Natural killer cell (primary cell): ENCODE results near the gene TBCD. TPM values are rescaled to one million over a fixed set of nuclear protein-coding genes. Genes with fewer than 3 reads are reported as not detected.

Experiments
- ATAC-seq, 3 donors: fragments of 150-1000 bp in 2 of 3; fragments of 200-7000 bp in 1 of 3; cut with Tn5 transposase; 1 replicate in 1 of 3; 2 replicates in 2 of 3; pipeline ENCODE4 v1.10.0; 2021; ENCODE audit warnings: mild to moderate bottlenecking in 2 of 3, moderate library complexity in 2 of 3
- DNase-seq, 2 donors: peaks; one replicate each; pipeline versions ENCODE4 v3.0.0 to v3.0.0-alpha.2; 2013 to 2021; ENCODE audit warnings: mixed read lengths in 1 of 2
- H3K27ac ChIP-seq: one replicate; pipeline ENCODE4 v1.5.1; 2013; ENCODE audit warnings: mild to moderate bottlenecking, low read length
- H3K27me3 ChIP-seq: one replicate; pipeline ENCODE4 v1.6.1; 2013; ENCODE audit warnings: low read length; ENCODE audit not compliant: control insufficient read depth, insufficient read depth
- H3K36me3 ChIP-seq: one replicate; pipeline ENCODE4 v1.6.1; 2013; ENCODE audit warnings: low read length; ENCODE audit not compliant: control insufficient read depth, insufficient read depth
- H3K4me1 ChIP-seq: one replicate; pipeline ENCODE4 v1.6.1; 2013; ENCODE audit warnings: low read length; ENCODE audit not compliant: control insufficient read depth, insufficient read depth
- H3K4me3 ChIP-seq: one replicate; pipeline ENCODE4 v1.5.1; 2013; ENCODE audit warnings: low read length
- H3K9me3 ChIP-seq: one replicate; pipeline ENCODE4 v1.6.1; 2013; ENCODE audit warnings: low read length; ENCODE audit not compliant: control insufficient read depth, insufficient read depth
- H3K27ac Mint-ChIP-seq, 2 donors: one replicate each; pipeline ENCODE4 v1.8.0; 2022; ENCODE audit warnings: mild to moderate bottlenecking in 2 of 2, mixed read lengths in 2 of 2, moderate library complexity in 1 of 2
- H3K27me3 Mint-ChIP-seq, 2 donors: one replicate each; pipeline ENCODE4 v1.8.0; 2022; ENCODE audit warnings: low read depth in 2 of 2, mixed read lengths in 2 of 2
- H3K36me3 Mint-ChIP-seq: one replicate; pipeline ENCODE4 v1.8.0; 2022; ENCODE audit warnings: mixed read lengths
- H3K4me1 Mint-ChIP-seq, 2 donors: one replicate each; pipeline ENCODE4 v1.8.0; 2022; ENCODE audit warnings: mixed read lengths in 2 of 2
- H3K4me3 Mint-ChIP-seq: one replicate; pipeline ENCODE4 v1.8.0; 2022; ENCODE audit warnings: mild to moderate bottlenecking, moderate library complexity, mixed read lengths
- H3K9me3 Mint-ChIP-seq, 2 donors: one replicate each; pipeline ENCODE4 v1.8.0; 2022; ENCODE audit warnings: mixed read lengths in 2 of 2
- CTCF ChIP-seq: fragments of 200-600 bp; IDR thresholded peaks from one replicate; pipeline ENCODE4 v1.8.0; 2022; ENCODE audit warnings: antibody characterized with exemption
- WGBS: methylation state at CpG from one replicate; pipeline ENCODE4 v1.1.7; 2013; ENCODE audit warnings: missing lambda C conversion rate; ENCODE audit not compliant: insufficient coverage; 5-methylcytosine and 5-hydroxymethylcytosine counted together
- intact Hi-C: fragments of 100-400 bp; cut with micrococcal nuclease; formaldehyde crosslinking; loops from one replicate; pipeline ENCODE4 v1.14.2; 2022
- total RNA-seq, 4 donors: library from RNA; stranded (reverse); fragments of 120-200 nt in 1 of 4; gene quantifications; one replicate each; pipeline versions ENCODE4 v1.2.3 to v1.2.4, GENCODE V29; 2013 to 2022

The TBCD gene
- total RNA-seq, 3 donors from 2014 or later (not counting 1 experiment from before 2014, with no cell fraction given): 92.0 to 149 (median 132) TPM

DNA sequence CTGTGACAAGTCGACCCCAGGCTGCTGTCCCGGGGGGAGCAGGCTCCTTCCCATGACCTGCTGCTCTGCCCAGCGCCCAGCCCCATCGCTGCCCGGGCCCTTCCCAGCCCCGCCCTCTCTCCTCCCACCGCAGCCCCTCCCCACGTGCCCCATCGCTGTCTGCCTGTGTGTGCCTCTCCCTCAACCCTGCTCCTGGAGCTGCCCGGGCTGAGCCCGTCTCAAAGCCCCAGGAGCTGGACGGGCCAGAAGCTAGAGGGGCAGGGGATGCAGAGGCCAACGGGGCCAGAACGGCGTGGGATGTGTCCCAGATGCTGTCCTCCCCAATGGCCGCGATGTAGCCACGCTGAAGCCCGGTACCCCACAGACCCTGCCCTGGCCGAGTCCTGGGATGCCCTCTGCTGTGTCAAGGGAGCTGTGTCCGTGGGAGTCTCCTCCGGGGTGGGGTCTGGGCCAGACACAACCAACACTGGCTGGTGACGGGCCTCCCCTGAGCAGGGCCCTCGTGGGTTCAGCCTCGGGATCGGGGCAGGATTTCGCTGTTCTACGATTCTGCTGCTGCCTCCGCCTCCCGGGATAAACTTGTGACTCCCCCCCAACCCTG is 206.2 kb downstream of the TBCD start:
- no peak for TF ChIP-seq CTCF
- Mint-ChIP-seq H3K4me1 (peaks cover under 1 to 1% of the 10 kb centered on the region in 2 donors), H3K4me3 (no peak overlapping the region), H3K36me3 (peaks cover 17% of the 10 kb centered on the region), H3K27me3 (no peaks in the 10 kb centered on the region), H3K27ac (no peak overlapping the region), H3K9me3 (no peaks in the 10 kb centered on the region)
- no peak for ATAC-seq
- Histone ChIP-seq H3K27me3 (no peaks in the 10 kb centered on the region), H3K4me1 (peaks cover 4% of the 10 kb centered on the region), H3K4me3 (no peak overlapping the region), H3K27ac (no peak overlapping the region), H3K9me3 (no peaks in the 10 kb centered on the region), H3K36me3 (no peaks in the 10 kb centered on the region)
- DNase-seq: no peak
- 96% methylated on average over 30 of the region's 30 CpGs for WGBS
- intact Hi-C loops: no loop called here

- TF ChIP-seq CTCF: no peak
- ATAC-seq (no peak), DNase-seq (peak in 1 of 2 donors; percentile 11)
- H3K27me3 Mint-ChIP-seq: no peaks in the 10 kb centered on the region
- no peaks in the 10 kb centered on the region for H3K36me3 ChIP-seq
- no peak overlapping the region for H3K4me3 Mint-ChIP-seq
- intact Hi-C loops: no loop called here
- no peaks in the 10 kb centered on the region for H3K27me3 ChIP-seq
- H3K4me3 ChIP-seq: no peak overlapping the region
- H3K27ac ChIP-seq: no peak overlapping the region
- H3K4me1 ChIP-seq: peaks cover 9% of the 10 kb centered on the region
- peaks cover 8% of the 10 kb centered on the region in 2 donors for H3K4me1 Mint-ChIP-seq
- no peaks in the 10 kb centered on the region for H3K9me3 ChIP-seq
- 98% methylated on average over 28 of the region's 28 CpGs for WGBS
- H3K27ac Mint-ChIP-seq: peak overlapping the region in 1 of 2 donors; percentile 47
- H3K36me3 Mint-ChIP-seq: peaks cover 11% of the 10 kb centered on the region
- no peaks in the 10 kb centered on the region for H3K9me3 Mint-ChIP-seq
Observed at GRCh38 chr17:82959242-82959930, 207.5 kb downstream of the TBCD start.

DNA sequence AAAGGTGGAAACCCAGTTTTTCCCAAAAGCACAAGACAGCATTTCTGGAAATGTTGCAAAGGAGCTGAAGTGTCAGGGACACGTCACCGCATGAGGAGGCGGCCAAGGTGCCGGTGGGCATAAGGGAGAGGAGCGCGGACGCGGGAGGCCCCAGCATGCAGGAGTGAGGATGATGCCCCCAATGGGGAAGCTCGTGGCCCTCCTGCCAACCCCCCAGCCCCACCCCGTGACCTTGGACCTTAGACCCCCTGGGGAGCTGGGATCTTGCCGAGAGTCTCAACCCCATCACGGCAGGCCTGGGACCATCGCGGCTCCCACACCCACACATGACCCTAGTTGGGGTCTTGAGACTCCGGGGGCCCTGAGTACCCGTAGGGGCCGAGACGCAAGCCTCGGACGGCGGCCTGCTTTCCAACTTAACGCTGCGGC is 208.1 kb downstream of the TBCD start:
- H3K9me3 Mint-ChIP-seq: no peaks in the 10 kb centered on the region
- no peaks in the 10 kb centered on the region for H3K27me3 Mint-ChIP-seq
- no peak overlapping the region for H3K27ac ChIP-seq
- TF ChIP-seq CTCF: no peak
- peaks cover 9% of the 10 kb centered on the region for H3K4me1 ChIP-seq
- no peak overlapping the region for H3K27ac Mint-ChIP-seq
- no peaks in the 10 kb centered on the region for H3K9me3 ChIP-seq
- H3K4me1 Mint-ChIP-seq: peaks cover 8% of the 10 kb centered on the region in 2 donors
- H3K36me3 Mint-ChIP-seq: peaks cover 5% of the 10 kb centered on the region
- intact Hi-C loops: no loop called here
- H3K4me3 Mint-ChIP-seq: no peak overlapping the region
- peak in 1 of 2 donors; percentile 10 for DNase-seq
- H3K36me3 ChIP-seq: no peaks in the 10 kb centered on the region
- H3K27me3 ChIP-seq: no peaks in the 10 kb centered on the region
- ATAC-seq: no peak
- no peak overlapping the region for H3K4me3 ChIP-seq
- WGBS: 97% methylated on average over 23 of the region's 23 CpGs
